Upper lobe of left lung (tissue), 6 donors: ENCODE results near the gene LIMCH1. TPM values are rescaled to one million over a fixed set of nuclear protein-coding genes. Genes with fewer than 3 reads are reported as not detected.

Source experiments
- ATAC-seq, 2 donors: fragments of 200-7000 bp; cut with Tn5 transposase; one replicate each; pipeline ENCODE4 v1.9.1; 2022; ENCODE audit warnings: mild to moderate bottlenecking in 2 of 2, moderate library complexity in 2 of 2; ENCODE audit not compliant: low FRiP score in 2 of 2
- DNase-seq, 2 donors: peaks; one replicate each; pipeline ENCODE4 v3.0.0-alpha.2; 2019 to 2020
- H3K27ac ChIP-seq, 4 donors: fragments of 200-600 bp; sonication (generic); one replicate each; pipeline ENCODE4 v1.5.1; 2016 to 2019
- H3K27me3 ChIP-seq, 4 donors: fragments of 200-600 bp; sonication (generic); one replicate each; pipeline ENCODE4 v1.5.1; 2017 to 2019
- H3K36me3 ChIP-seq, 4 donors: fragments of 200-600 bp; sonication (generic); one replicate each; pipeline ENCODE4 v1.5.1; 2016 to 2019
- H3K4me1 ChIP-seq, 4 donors: fragments of 200-600 bp; sonication (generic); one replicate each; pipeline ENCODE4 v1.5.1; 2018 to 2019
- H3K4me3 ChIP-seq, 4 donors: fragments of 200-600 bp; sonication (generic); one replicate each; pipeline ENCODE4 v1.5.1; 2017 to 2019; ENCODE audit warnings: mild to moderate bottlenecking in 2 of 4, moderate library complexity in 1 of 4
- H3K9me3 ChIP-seq, 4 donors: fragments of 200-600 bp; sonication (generic); one replicate each; pipeline ENCODE4 v1.5.1; 2018 to 2019
- CTCF ChIP-seq, 6 experiments: fragments of 450-650 bp in 4 of 6; fragments of 200-600 bp in 2 of 6; sonication (generic) in 2 of 6; IDR thresholded peaks; one replicate each; pipeline ENCODE4 v1.5.1; 2016 to 2019; ENCODE audit warnings: antibody characterized with exemption in 6 of 6
- EP300 ChIP-seq, 4 donors: sonication (generic); formaldehyde crosslinking; IDR thresholded peaks; one replicate each; pipeline ENCODE4 v1.5.1; 2017; ENCODE audit warnings: antibody characterized with exemption in 4 of 4, control low read depth in 2 of 4
- POLR2A ChIP-seq, 4 donors: fragments of 450-650 bp; IDR thresholded peaks; one replicate each; pipeline ENCODE4 v1.5.1; 2016 to 2017; ENCODE audit warnings: antibody characterized with exemption in 4 of 4, mild to moderate bottlenecking in 2 of 4
- POLR2AphosphoS5 ChIP-seq, 2 donors: sonication (generic); formaldehyde crosslinking; IDR thresholded peaks; one replicate each; pipeline ENCODE4 v1.5.1; 2017; ENCODE audit warnings: antibody characterized with exemption in 2 of 2
- WGBS, 2 donors: methylation state at CpG; one replicate each; pipeline ENCODE4 v1.1.5; 2017 to 2018; 5-methylcytosine and 5-hydroxymethylcytosine counted together
- total RNA-seq, 6 donors: library from RNA; depleted of rRNA in 4 of 6; stranded (reverse); fragments of >200 nt in 4 of 6; gene quantifications; one replicate each; pipeline versions ENCODE4 v1.1.0 to v1.2.1, GENCODE V29; 2016 to 2021
- donor health status: DM: no; HTN: no; CAD: no; lungs with moderate emphysema.
- donor health status: DM: no; HTN: yes; CAD: no; lungs with severe emphysema.

The LIMCH1 gene
- total RNA-seq, 6 donors from 2014 or later, result 231 to 598 (median 331) TPM

- Histone ChIP-seq H3K27me3 (peaks cover 0 to 55% (median 33%) of the 10 kb centered on the region in 4 donors), H3K27ac (no peak overlapping the region), H3K36me3 (no peaks in the 10 kb centered on the region), H3K4me3 (no peak overlapping the region), H3K4me1 (peaks cover 0 to 34% (median 0%) of the 10 kb centered on the region in 4 donors), H3K9me3 (peaks cover 0 to 5% (median 0%) of the 10 kb centered on the region in 4 donors)
- ATAC-seq (no peak), DNase-seq (no peak)
- no peak for TF ChIP-seq CTCF (IDR thresholded peaks at IDR 0.05)
- TF ChIP-seq POLR2AphosphoS5 (IDR thresholded peaks at IDR 0.05), result no peak
- TF ChIP-seq POLR2A (IDR thresholded peaks at IDR 0.05), result no peak
- TF ChIP-seq EP300 (IDR thresholded peaks at IDR 0.05), result no peak
- WGBS, 2 donors, result 12% methylated on average over 12 of the region's 12 CpGs
Measured at GRCh38 chr4:41749631-41750039, 211.7 kb downstream of the LIMCH1 start.

Other genes with a start within 250 kb of the LIMCH1 start
- not detected for gene PHOX2B, start 210.6 kb downstream of the LIMCH1 start, total RNA-seq